Transverse colon (tissue), 4 donors: ENCODE measurements around the gene RPGRIP1. TPM values are rescaled to one million over a fixed set of nuclear protein-coding genes. Genes with fewer than 3 reads are reported as not detected.

ENCODE experiments used
- DNase-seq: peaks from one replicate; pipeline ENCODE4 v3.0.0-alpha.2; 2019
- H3K27ac ChIP-seq, 4 donors: fragments of 200-600 bp; sonication (generic); 2 replicates each; pipeline ENCODE4 v1.5.1; 2016 to 2018; ENCODE audit warnings: inconsistent platforms in 4 of 4
- H3K27me3 ChIP-seq: fragments of 200-600 bp; sonication (generic); 2 replicates; pipeline ENCODE4 v1.5.1; 2017; ENCODE audit warnings: inconsistent platforms
- H3K36me3 ChIP-seq, 4 donors: fragments of 200-600 bp; sonication (generic); 2 replicates each; pipeline ENCODE4 v1.5.1; 2017 to 2019; ENCODE audit warnings: inconsistent platforms in 4 of 4
- H3K4me1 ChIP-seq, 4 donors: fragments of 200-600 bp; sonication (generic); 2 replicates each; pipeline ENCODE4 v1.5.1; 2017 to 2020; ENCODE audit warnings: inconsistent platforms in 4 of 4
- H3K4me3 ChIP-seq, 4 donors: fragments of 200-600 bp; sonication (generic); 1 replicate in 1 of 4; 2 replicates in 3 of 4; pipeline versions ENCODE4 v1.5.1 to v1.6.1; 2017 to 2019; ENCODE audit warnings: inconsistent platforms in 4 of 4
- H3K9me3 ChIP-seq, 2 donors: fragments of 200-600 bp; sonication (generic); 2 replicates each; pipeline ENCODE4 v1.5.1; 2017 to 2019; ENCODE audit warnings: inconsistent platforms in 2 of 2
- EP300 ChIP-seq: sonication (generic); formaldehyde crosslinking; IDR thresholded peaks from one replicate; pipeline ENCODE4 v1.6.1; 2017; ENCODE audit warnings: antibody characterized with exemption, low read depth
- POLR2A ChIP-seq: fragments of 450-650 bp; IDR thresholded peaks from one replicate; pipeline ENCODE4 v1.6.1; 2016; ENCODE audit warnings: antibody characterized with exemption, mild to moderate bottlenecking, moderate library complexity
- POLR2AphosphoS5 ChIP-seq, 3 donors: sonication (generic); formaldehyde crosslinking; IDR thresholded peaks; one replicate each; pipeline ENCODE4 v1.6.1; 2016; ENCODE audit warnings: antibody characterized with exemption in 3 of 3
- WGBS, 2 donors: methylation state at CpG; one replicate each; pipeline ENCODE4 v1.1.5; 2018; ENCODE audit warnings: low coverage in 1 of 2; 5-methylcytosine and 5-hydroxymethylcytosine counted together
- in situ Hi-C, 4 donors: fragments of 200-750 bp; cut with MboI; loops; one replicate each; pipeline versions ENCODE4 v1.15.0 to v1.15.1; 2017; ENCODE audit warnings: low sequenced_read_pairs in 3 of 4, low pct_ligation_motif_present in 1 of 4, low pct_unique_long_range_greater_than_20kb in 1 of 4
- intact Hi-C: fragments of 100-400 bp; cut with DNase I; formaldehyde crosslinking; loops from one replicate; pipeline ENCODE4 v1.15.1; 2023; ENCODE audit warnings: low total_unique reads
- total RNA-seq, 4 donors: library from RNA; depleted of rRNA; stranded (reverse); fragments of >200 nt; gene quantifications; one replicate each; pipeline ENCODE4 v1.1.0, GENCODE V29; 2016
- TF ChIP-seq, protein P1 (sequence below), 5 experiments: fragments of 200-600 bp in 3 of 5; fragments of 450-650 bp in 2 of 5; sonication (generic) in 3 of 5; IDR thresholded peaks; 1 replicate in 2 of 5; 2 replicates in 3 of 5; pipeline ENCODE4 v1.5.1; 2016 to 2017; ENCODE audit warnings: antibody characterized with exemption in 5 of 5, inconsistent platforms in 3 of 5, mild to moderate bottlenecking in 2 of 5, moderate library complexity in 1 of 5

The RPGRIP1 gene
- total RNA-seq, 4 donors from 2014 or later = 0.27 to 0.48 TPM; not detected in 2

GRCh38 chr14:21261824-21262223, 18.1 kb upstream of the RPGRIP1 start:
- peaks cover 0 to 43% (median 19%) of the 10 kb centered on the region in 4 donors for H3K36me3 ChIP-seq
- TF ChIP-seq, protein P1, sequence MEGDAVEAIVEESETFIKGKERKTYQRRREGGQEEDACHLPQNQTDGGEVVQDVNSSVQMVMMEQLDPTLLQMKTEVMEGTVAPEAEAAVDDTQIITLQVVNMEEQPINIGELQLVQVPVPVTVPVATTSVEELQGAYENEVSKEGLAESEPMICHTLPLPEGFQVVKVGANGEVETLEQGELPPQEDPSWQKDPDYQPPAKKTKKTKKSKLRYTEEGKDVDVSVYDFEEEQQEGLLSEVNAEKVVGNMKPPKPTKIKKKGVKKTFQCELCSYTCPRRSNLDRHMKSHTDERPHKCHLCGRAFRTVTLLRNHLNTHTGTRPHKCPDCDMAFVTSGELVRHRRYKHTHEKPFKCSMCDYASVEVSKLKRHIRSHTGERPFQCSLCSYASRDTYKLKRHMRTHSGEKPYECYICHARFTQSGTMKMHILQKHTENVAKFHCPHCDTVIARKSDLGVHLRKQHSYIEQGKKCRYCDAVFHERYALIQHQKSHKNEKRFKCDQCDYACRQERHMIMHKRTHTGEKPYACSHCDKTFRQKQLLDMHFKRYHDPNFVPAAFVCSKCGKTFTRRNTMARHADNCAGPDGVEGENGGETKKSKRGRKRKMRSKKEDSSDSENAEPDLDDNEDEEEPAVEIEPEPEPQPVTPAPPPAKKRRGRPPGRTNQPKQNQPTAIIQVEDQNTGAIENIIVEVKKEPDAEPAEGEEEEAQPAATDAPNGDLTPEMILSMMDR (IDR thresholded peaks at IDR 0.05) = no peak
- TF ChIP-seq POLR2A (no peak), EP300 (no peak), POLR2AphosphoS5 (IDR thresholded peaks at IDR 0.05) (no peak)
- intact Hi-C loops = no loop called here
- in situ Hi-C loops = no loop called here
- no peaks in the 10 kb centered on the region for H3K9me3 ChIP-seq
- no peak for DNase-seq
- WGBS, 2 donors = 36 to 63% methylated on average over 1 of the region's 1 CpG
- H3K27me3 ChIP-seq = no peaks in the 10 kb centered on the region
- H3K4me1 ChIP-seq = peaks cover 48 to 90% (median 61%) of the 10 kb centered on the region in 4 donors
- H3K4me3 ChIP-seq = no peak overlapping the region
- no peak overlapping the region for H3K27ac ChIP-seq

- Histone ChIP-seq H3K9me3 (no peaks in the 10 kb centered on the region), H3K4me3 (no peak overlapping the region), H3K27me3 (no peaks in the 10 kb centered on the region), H3K27ac (no peak overlapping the region), H3K4me1 (peaks cover 48 to 90% (median 63%) of the 10 kb centered on the region in 4 donors), H3K36me3 (peaks cover 0 to 43% (median 19%) of the 10 kb centered on the region in 4 donors)
- DNase-seq = no peak
- 60 to 71% methylated on average over 2 to 3 of the region's 3 CpGs for WGBS, 2 donors
- intact Hi-C loops (no loop called here), in situ Hi-C loops (no loop called here)
- no peak for TF ChIP-seq POLR2A
- TF ChIP-seq, protein P1 (IDR thresholded peaks at IDR 0.05) = no peak
These were observed 17.5 kb upstream of the RPGRIP1 start for GRCh38 chr14:21262410-21262809.

DNA sequence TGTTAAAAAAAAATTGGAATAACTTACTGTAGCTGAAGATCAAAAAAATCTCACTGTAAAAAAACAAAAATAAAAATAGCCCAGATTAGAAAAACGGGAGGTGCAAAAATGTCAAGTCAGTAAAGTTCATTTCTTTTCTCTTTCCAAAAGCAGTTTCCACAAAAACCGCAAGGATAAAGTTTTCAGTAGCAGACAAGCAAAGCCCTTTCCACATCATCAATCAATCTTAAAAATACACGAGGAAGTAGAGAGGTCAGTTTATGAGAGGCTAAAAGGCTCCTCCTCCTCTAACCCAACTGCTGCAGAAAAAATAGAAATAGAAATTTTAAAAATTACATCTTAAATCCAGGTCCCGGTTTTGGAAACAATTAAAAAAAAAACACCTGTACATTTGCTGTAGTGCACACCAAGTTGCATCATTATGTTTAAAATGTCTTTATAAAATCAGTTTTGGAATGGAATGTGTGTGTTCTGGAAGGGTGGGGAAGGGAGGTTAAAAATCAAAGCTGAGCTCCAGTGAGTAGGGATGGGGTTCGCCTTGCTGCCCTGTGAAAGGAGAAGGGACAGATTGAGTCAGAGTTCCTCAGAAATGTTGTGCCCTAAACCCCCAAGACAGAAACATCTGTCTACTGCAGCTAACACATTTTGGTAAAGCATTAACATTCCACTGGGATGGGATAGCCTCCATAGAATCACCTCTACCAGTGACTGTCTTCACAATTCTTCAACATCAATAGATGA, 16.4 kb upstream of the RPGRIP1 start:
- no peak for TF ChIP-seq EP300
- no peak for TF ChIP-seq POLR2AphosphoS5 (IDR thresholded peaks at IDR 0.05)
- TF ChIP-seq POLR2A = no peak
- TF ChIP-seq, protein P1 (IDR thresholded peaks at IDR 0.05) = no peak
- intact Hi-C loops (no loop called here), in situ Hi-C loops (no loop called here)
- Histone ChIP-seq H3K27me3 (no peaks in the 10 kb centered on the region), H3K9me3 (no peaks in the 10 kb centered on the region), H3K4me3 (peak overlapping the region in 1 of 4 donors; percentile 17), H3K36me3 (peaks cover 0 to 43% (median 19%) of the 10 kb centered on the region in 4 donors), H3K4me1 (peaks cover 42 to 90% (median 60%) of the 10 kb centered on the region in 4 donors), H3K27ac (peak overlapping the region; percentile 16 to 99 (median 47))
- WGBS, 2 donors = 15% methylated on average over 5 of the region's 5 CpGs
- DNase-seq = no peak

DNA sequence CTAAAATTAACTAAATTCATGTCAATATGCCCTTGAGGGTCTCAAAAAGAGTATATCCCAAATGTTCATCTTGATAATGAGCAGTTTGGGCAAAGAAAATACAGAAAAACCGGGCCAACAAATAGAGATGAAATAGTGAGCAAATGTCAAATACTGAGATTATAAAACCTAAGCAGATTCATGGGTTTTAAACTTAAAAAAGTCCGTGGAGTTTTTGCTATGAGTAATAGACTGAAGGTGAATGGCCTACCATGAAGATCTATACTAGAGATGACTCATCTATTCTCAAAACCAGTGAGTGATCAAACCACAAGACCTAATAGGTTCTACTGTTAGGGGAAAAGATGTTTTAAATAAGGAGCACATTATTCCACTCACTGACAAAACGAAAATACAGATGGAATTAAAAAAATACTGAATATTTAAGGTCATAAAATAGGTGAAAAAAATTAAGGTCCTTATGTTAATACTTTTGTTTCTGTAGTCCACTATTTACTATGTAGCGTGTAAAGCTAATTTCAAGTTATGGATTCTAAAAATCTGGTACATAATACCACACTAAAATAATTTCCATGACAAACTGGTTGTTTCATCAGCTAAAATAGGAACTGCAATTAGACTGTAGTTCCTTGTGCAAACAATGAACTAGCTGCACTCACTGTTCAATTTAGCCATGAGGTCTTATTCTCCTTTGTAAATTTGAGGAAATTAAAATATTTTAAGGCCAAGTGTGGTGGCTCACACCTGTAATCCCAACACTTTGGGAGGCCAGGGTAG, 15.7 kb upstream of the RPGRIP1 start:
- Histone ChIP-seq H3K27ac (peak overlapping the region; percentile 16 to 99 (median 47)), H3K9me3 (no peaks in the 10 kb centered on the region), H3K4me3 (no peak overlapping the region), H3K27me3 (no peaks in the 10 kb centered on the region), H3K4me1 (peaks cover 35 to 82% (median 55%) of the 10 kb centered on the region in 4 donors), H3K36me3 (peaks cover 0 to 39% (median 16%) of the 10 kb centered on the region in 4 donors)
- intact Hi-C loops = no loop called here
- WGBS, 2 donors = 23 to 37% methylated on average over 4 of the region's 4 CpGs
- TF ChIP-seq POLR2AphosphoS5 (IDR thresholded peaks at IDR 0.05) (no peak), EP300 (no peak), POLR2A (no peak)
- TF ChIP-seq, protein P1 (IDR thresholded peaks at IDR 0.05) = no peak
- in situ Hi-C loops = no loop called here
- DNase-seq = no peak
